Testis (tissue), 3 donors: Measurements from ENCODE around the gene EPB41L4A. TPM values are rescaled to one million over a fixed set of nuclear protein-coding genes. Genes with fewer than 3 reads are reported as not detected.

ENCODE experiments used
- DNase-seq: peaks from one replicate; pipeline ENCODE4 v3.0.0-alpha.2; 2019
- H3K27ac ChIP-seq, 2 donors: fragments of 200-600 bp; sonication (generic); one replicate each; pipeline ENCODE4 v1.5.1; 2019
- H3K27me3 ChIP-seq: fragments of 200-600 bp; sonication (generic); one replicate; pipeline ENCODE4 v1.5.1; 2019
- H3K36me3 ChIP-seq: fragments of 200-600 bp; sonication (generic); one replicate; pipeline ENCODE4 v1.5.1; 2017; ENCODE audit warnings: low read depth; ENCODE audit errors: missing control alignments
- H3K4me1 ChIP-seq: fragments of 200-600 bp; sonication (generic); one replicate; pipeline ENCODE4 v1.5.1; 2019
- H3K4me3 ChIP-seq, 2 donors: fragments of 200-600 bp; sonication (generic); one replicate each; pipeline ENCODE4 v1.5.1; 2017 to 2019
- H3K9me3 ChIP-seq: fragments of 200-600 bp; sonication (generic); one replicate; pipeline ENCODE4 v1.5.1; 2017
- CTCF ChIP-seq, 3 experiments: fragments of 450-650 bp in 2 of 3; fragments of 200-600 bp in 1 of 3; sonication (generic) in 1 of 3; IDR thresholded peaks; one replicate each; pipeline ENCODE4 v1.5.1; 2016 to 2019; ENCODE audit warnings: antibody characterized with exemption in 3 of 3, mild to moderate bottlenecking in 2 of 3, moderate library complexity in 1 of 3
- POLR2A ChIP-seq: fragments of 450-650 bp; IDR thresholded peaks from one replicate; pipeline ENCODE4 v1.6.1; 2017; ENCODE audit warnings: antibody characterized with exemption, mild to moderate bottlenecking, moderate library complexity
- WGBS, 2 donors: methylation state at CpG; one replicate each; pipeline ENCODE4 v1.1.5; 2018; 5-methylcytosine and 5-hydroxymethylcytosine counted together
- intact Hi-C: fragments of 100-400 bp; cut with DNase I; formaldehyde crosslinking; loops from one replicate; pipeline ENCODE4 v1.15.1; 2023; ENCODE audit warnings: low total_unique reads
- polyA plus RNA-seq: library from polyadenylated mRNA; stranded (reverse); fragments of 350-450 nt; fragmentation: Illumina TruSeq; extraction: RNeasy Lipid Tissue Mini Kit (QIAGEN cat#74804); gene quantifications from one replicate; pipeline ENCODE4 v1.2.3, GENCODE V29; 2014; ENCODE audit warnings: low read depth, low replicate concordance; ENCODE audit not compliant: insufficient read depth
- total RNA-seq, 2 donors: library from RNA; depleted of rRNA; stranded (reverse); fragments of >200 nt; gene quantifications; one replicate each; pipeline ENCODE4 v1.2.3, GENCODE V29; 2016

EPB41L4A gene
- total and polyA plus RNA-seq, 3 donors from 2014 or later, result 9.0 to 23.9 (median 13.3) TPM

- TF ChIP-seq POLR2A (no peak), CTCF (IDR thresholded peaks at IDR 0.05) (no peak)
- H3K36me3 ChIP-seq, result no peaks in the 10 kb centered on the region
- DNase-seq, result no peak
- intact Hi-C loops, result no loop called here
- no peak overlapping the region for H3K4me3 ChIP-seq
- no peaks in the 10 kb centered on the region for H3K27me3 ChIP-seq
- no peaks in the 10 kb centered on the region for H3K9me3 ChIP-seq
- H3K27ac ChIP-seq, result no peak overlapping the region
- no peaks in the 10 kb centered on the region for H3K4me1 ChIP-seq
- 80 to 88% methylated on average over 4 of the region's 4 CpGs for WGBS, 2 donors
These were observed 31.0 kb downstream of the EPB41L4A start for GRCh38 chr5:112388074-112388473.

GRCh38 chr5:112386766-112387165, 32.3 kb downstream of the EPB41L4A start:
- Histone ChIP-seq H3K9me3 (no peaks in the 10 kb centered on the region), H3K36me3 (no peaks in the 10 kb centered on the region), H3K27ac (no peak overlapping the region), H3K27me3 (no peaks in the 10 kb centered on the region), H3K4me1 (no peaks in the 10 kb centered on the region), H3K4me3 (no peak overlapping the region)
- DNase-seq, result no peak
- WGBS, 2 donors, result 76 to 88% methylated on average over 5 of the region's 5 CpGs
- intact Hi-C loops, result no loop called here
- no peak for TF ChIP-seq POLR2A
- TF ChIP-seq CTCF (IDR thresholded peaks at IDR 0.05), result no peak

GRCh38 chr5:112385969-112386368, 33.1 kb downstream of the EPB41L4A start:
- TF ChIP-seq POLR2A (no peak), CTCF (IDR thresholded peaks at IDR 0.05) (no peak)
- Histone ChIP-seq H3K27ac (no peak overlapping the region), H3K36me3 (no peaks in the 10 kb centered on the region), H3K4me3 (no peak overlapping the region), H3K4me1 (no peaks in the 10 kb centered on the region), H3K27me3 (no peaks in the 10 kb centered on the region), H3K9me3 (no peaks in the 10 kb centered on the region)
- 67 to 79% methylated on average over 1 of the region's 1 CpG for WGBS, 2 donors
- DNase-seq, result no peak
- intact Hi-C loops, result no loop called here

- no peak for DNase-seq
- intact Hi-C loops, result no loop called here
- H3K27me3 ChIP-seq, result no peaks in the 10 kb centered on the region
- H3K9me3 ChIP-seq, result no peaks in the 10 kb centered on the region
- H3K4me3 ChIP-seq, result no peak overlapping the region
- TF ChIP-seq POLR2A (no peak), CTCF (IDR thresholded peaks at IDR 0.05) (no peak)
- H3K36me3 ChIP-seq, result no peaks in the 10 kb centered on the region
- no peak overlapping the region for H3K27ac ChIP-seq
- H3K4me1 ChIP-seq, result no peaks in the 10 kb centered on the region
- 95% methylated on average over 3 of the region's 3 CpGs for WGBS, 2 donors
These were observed 33.5 kb downstream of the EPB41L4A start for GRCh38 chr5:112385566-112385965.

- WGBS, 2 donors, result 85 to 87% methylated on average over 3 of the region's 3 CpGs
- DNase-seq, result no peak
- intact Hi-C loops, result no loop called here
- no peak overlapping the region for H3K4me3 ChIP-seq
- TF ChIP-seq POLR2A (no peak), CTCF (IDR thresholded peaks at IDR 0.05) (no peak)
- H3K27me3 ChIP-seq, result no peaks in the 10 kb centered on the region
- no peaks in the 10 kb centered on the region for H3K36me3 ChIP-seq
- no peaks in the 10 kb centered on the region for H3K4me1 ChIP-seq
- no peak overlapping the region for H3K27ac ChIP-seq
- no peaks in the 10 kb centered on the region for H3K9me3 ChIP-seq
These were observed 34.6 kb downstream of the EPB41L4A start for GRCh38 chr5:112384523-112384922.
